Measurements from ENCODE around the gene SATB1.

SATB1 gene

GRCh38 chr3:18345015-18345367 lies 80.1 kb downstream of the SATB1 start:
- Histone ChIP-seq H3K4me1 (ENCODE audit: control insufficient read depth, low read depth, low read length) (no peaks in the 10 kb centered on the region), H2BK120ac (ENCODE audit: low read depth, low read length) (no peak overlapping the region), H3K79me1 (ENCODE audit: low read length) (no peaks in the 10 kb centered on the region), H3K18ac (ENCODE audit: low read length) (no peak overlapping the region), H2BK5ac (ENCODE audit: low read length) (no peak overlapping the region), H3K23ac (ENCODE audit: low read length) (no peak overlapping the region), H3K4me2 (ENCODE audit: low read length) (no peak overlapping the region), H2AK5ac (ENCODE audit: low read length) (no peak overlapping the region), H3K56ac (ENCODE audit: low read length) (no peak overlapping the region), H4K8ac (ENCODE audit: low read depth, low read length) (no peak overlapping the region), H3K9ac (ENCODE audit: low read length) (no peak overlapping the region), H4K5ac (ENCODE audit: low read length) (no peak overlapping the region), H3K27me3 (ENCODE audit: insufficient read depth, low read length, poor library complexity) (no peaks in the 10 kb centered on the region), H3K4ac (ENCODE audit: low read depth, low read length) (no peak overlapping the region), H3K36me3 (ENCODE audit: control insufficient read depth, insufficient read depth, low read length) (no peaks in the 10 kb centered on the region), H3K79me2 (ENCODE audit: control insufficient read depth, insufficient read depth, low read length) (no peaks in the 10 kb centered on the region), H2BK15ac (replicated peaks; ENCODE audit: low read depth) (no peak overlapping the region), H3K4me3 (ENCODE audit: low read length) (no peak overlapping the region), H3K27ac (ENCODE audit: low read depth, low read length) (no peak overlapping the region)
- DNase-seq: no peak
- WGBS (ENCODE audit: extremely low coverage, insufficient coverage, low lambda C conversion rate): no CpG with 5 or more reads among the region's 5 CpGs

DNA sequence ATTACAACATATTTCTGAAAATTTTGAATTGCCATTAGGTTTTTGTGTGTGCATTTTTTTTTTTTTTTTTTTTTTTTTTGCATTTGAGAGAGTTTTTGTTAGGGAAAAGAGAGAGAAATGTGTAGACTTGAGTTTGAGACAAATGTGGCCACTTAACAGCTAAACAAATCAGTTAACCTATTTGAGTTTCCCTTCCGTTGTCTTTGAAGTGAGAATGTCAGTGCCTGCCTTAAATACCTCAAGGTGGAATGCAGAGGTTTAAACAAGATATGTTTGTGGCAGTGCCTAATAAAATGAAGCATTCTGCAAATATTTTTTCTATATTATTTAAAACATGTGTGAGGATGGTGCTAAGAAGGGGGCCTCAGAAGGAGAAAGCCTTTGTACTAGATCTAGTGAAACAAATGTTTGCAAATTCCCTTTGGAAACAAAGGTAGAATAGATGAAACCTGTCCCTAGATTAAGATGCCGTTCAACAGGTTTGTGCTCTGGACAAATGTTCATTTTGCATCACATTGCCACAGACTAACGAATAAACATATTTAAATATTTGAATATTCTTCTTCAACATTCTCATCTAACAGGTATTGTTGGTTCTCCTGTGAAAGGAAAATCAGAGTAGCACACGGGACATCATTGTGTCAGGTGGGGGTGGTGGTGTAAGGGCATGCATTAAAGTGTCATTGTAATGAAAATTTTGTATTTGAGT lies 80.7 kb downstream of the SATB1 start:
- no CpG with 5 or more reads among the region's 4 CpGs for WGBS (ENCODE audit: extremely low coverage, insufficient coverage, low lambda C conversion rate)
- Histone ChIP-seq H3K18ac (ENCODE audit: low read length) (no peak overlapping the region), H3K4ac (ENCODE audit: low read depth, low read length) (no peak overlapping the region), H4K8ac (ENCODE audit: low read depth, low read length) (no peak overlapping the region), H3K27me3 (ENCODE audit: insufficient read depth, low read length, poor library complexity) (no peaks in the 10 kb centered on the region), H3K4me1 (ENCODE audit: control insufficient read depth, low read depth, low read length) (no peaks in the 10 kb centered on the region), H3K23ac (ENCODE audit: low read length) (no peak overlapping the region), H2BK15ac (replicated peaks; ENCODE audit: low read depth) (no peak overlapping the region), H3K27ac (ENCODE audit: low read depth, low read length) (no peak overlapping the region), H2AK5ac (ENCODE audit: low read length) (no peak overlapping the region), H3K79me1 (ENCODE audit: low read length) (no peaks in the 10 kb centered on the region), H3K9ac (ENCODE audit: low read length) (no peak overlapping the region), H4K5ac (ENCODE audit: low read length) (no peak overlapping the region), H3K4me3 (ENCODE audit: low read length) (no peak overlapping the region), H3K36me3 (ENCODE audit: control insufficient read depth, insufficient read depth, low read length) (no peaks in the 10 kb centered on the region), H2BK5ac (ENCODE audit: low read length) (no peak overlapping the region), H3K56ac (ENCODE audit: low read length) (no peak overlapping the region), H3K4me2 (ENCODE audit: low read length) (no peak overlapping the region), H3K79me2 (ENCODE audit: control insufficient read depth, insufficient read depth, low read length) (no peaks in the 10 kb centered on the region), H2BK120ac (ENCODE audit: low read depth, low read length) (no peak overlapping the region)
- DNase-seq: peak; percentile 38

- H3K4me3 ChIP-seq (ENCODE audit: low read length): no peak overlapping the region
These were observed 81.3 kb downstream of the SATB1 start for GRCh38 chr3:18343809-18344208.

GRCh38 chr3:18338827-18339514 lies 86.2 kb downstream of the SATB1 start:
- Histone ChIP-seq H3K36me3 (ENCODE audit: control insufficient read depth, insufficient read depth, low read length) (no peaks in the 10 kb centered on the region), H3K18ac (ENCODE audit: low read length) (no peak overlapping the region), H3K27me3 (ENCODE audit: insufficient read depth, low read length, poor library complexity) (no peaks in the 10 kb centered on the region), H3K79me1 (ENCODE audit: low read length) (no peaks in the 10 kb centered on the region), H4K8ac (ENCODE audit: low read depth, low read length) (no peak overlapping the region), H3K4me1 (ENCODE audit: control insufficient read depth, low read depth, low read length) (no peaks in the 10 kb centered on the region), H3K56ac (ENCODE audit: low read length) (no peak overlapping the region), H2AK5ac (ENCODE audit: low read length) (no peak overlapping the region), H3K4me3 (ENCODE audit: low read length) (no peak overlapping the region), H3K4ac (ENCODE audit: low read depth, low read length) (no peak overlapping the region), H3K79me2 (ENCODE audit: control insufficient read depth, insufficient read depth, low read length) (no peaks in the 10 kb centered on the region), H3K23ac (ENCODE audit: low read length) (no peak overlapping the region), H2BK5ac (ENCODE audit: low read length) (no peak overlapping the region), H3K9ac (ENCODE audit: low read length) (no peak overlapping the region), H3K4me2 (ENCODE audit: low read length) (no peak overlapping the region), H2BK120ac (ENCODE audit: low read depth, low read length) (no peak overlapping the region), H4K5ac (ENCODE audit: low read length) (no peak overlapping the region), H3K27ac (ENCODE audit: low read depth, low read length) (no peak overlapping the region), H2BK15ac (replicated peaks; ENCODE audit: low read depth) (no peak overlapping the region)
- no CpG with 5 or more reads among the region's 11 CpGs for WGBS (ENCODE audit: extremely low coverage, insufficient coverage, low lambda C conversion rate)
- DNase-seq: no peak

More at GRCh38 chr3:18343809-18344208, 81.3 kb downstream of the SATB1 start:
- no peak overlapping the region for H3K27ac ChIP-seq (ENCODE audit: low read depth, low read length)
- H3K18ac ChIP-seq (ENCODE audit: low read length): no peak overlapping the region
- H3K27me3 ChIP-seq (ENCODE audit: insufficient read depth, low read length, poor library complexity): no peaks in the 10 kb centered on the region
- no peak overlapping the region for H4K8ac ChIP-seq (ENCODE audit: low read depth, low read length)
- no peak overlapping the region for H2BK5ac ChIP-seq (ENCODE audit: low read length)
- no peak overlapping the region for H3K9ac ChIP-seq (ENCODE audit: low read length)
- H3K4ac ChIP-seq (ENCODE audit: low read depth, low read length): no peak overlapping the region
- DNase-seq: no peak
- H2BK15ac ChIP-seq (replicated peaks; ENCODE audit: low read depth): no peak overlapping the region
- no peak overlapping the region for H4K5ac ChIP-seq (ENCODE audit: low read length)
- no peak overlapping the region for H2AK5ac ChIP-seq (ENCODE audit: low read length)
- 100% methylated on average over 1 of the region's 2 CpGs for WGBS (ENCODE audit: extremely low coverage, insufficient coverage, low lambda C conversion rate)
- no peak overlapping the region for H2BK120ac ChIP-seq (ENCODE audit: low read depth, low read length)
- no peaks in the 10 kb centered on the region for H3K36me3 ChIP-seq (ENCODE audit: control insufficient read depth, insufficient read depth, low read length)
- H3K79me2 ChIP-seq (ENCODE audit: control insufficient read depth, insufficient read depth, low read length): no peaks in the 10 kb centered on the region
- H3K4me2 ChIP-seq (ENCODE audit: low read length): no peak overlapping the region
- no peak overlapping the region for H3K56ac ChIP-seq (ENCODE audit: low read length)
- H3K79me1 ChIP-seq (ENCODE audit: low read length): no peaks in the 10 kb centered on the region
- no peaks in the 10 kb centered on the region for H3K4me1 ChIP-seq (ENCODE audit: control insufficient read depth, low read depth, low read length)
- no peak overlapping the region for H3K23ac ChIP-seq (ENCODE audit: low read length)

- no peak overlapping the region for H2BK120ac ChIP-seq (ENCODE audit: low read depth, low read length)
- H3K4me3 ChIP-seq (ENCODE audit: low read length): no peak overlapping the region
- H2AK5ac ChIP-seq (ENCODE audit: low read length): no peak overlapping the region
- H3K27me3 ChIP-seq (ENCODE audit: insufficient read depth, low read length, poor library complexity): no peaks in the 10 kb centered on the region
- no peak overlapping the region for H3K4ac ChIP-seq (ENCODE audit: low read depth, low read length)
- H3K36me3 ChIP-seq (ENCODE audit: control insufficient read depth, insufficient read depth, low read length): no peaks in the 10 kb centered on the region
- H3K9ac ChIP-seq (ENCODE audit: low read length): no peak overlapping the region
- no peak overlapping the region for H4K5ac ChIP-seq (ENCODE audit: low read length)
- H4K8ac ChIP-seq (ENCODE audit: low read depth, low read length): no peak overlapping the region
- DNase-seq: no peak
- no peak overlapping the region for H3K23ac ChIP-seq (ENCODE audit: low read length)
- H3K4me1 ChIP-seq (ENCODE audit: control insufficient read depth, low read depth, low read length): no peaks in the 10 kb centered on the region
- H3K18ac ChIP-seq (ENCODE audit: low read length): no peak overlapping the region
- no peaks in the 10 kb centered on the region for H3K79me1 ChIP-seq (ENCODE audit: low read length)
- WGBS (ENCODE audit: extremely low coverage, insufficient coverage, low lambda C conversion rate): no CpG with 5 or more reads among the region's 1 CpG
- H3K4me2 ChIP-seq (ENCODE audit: low read length): no peak overlapping the region
- H3K27ac ChIP-seq (ENCODE audit: low read depth, low read length): no peak overlapping the region
- no peak overlapping the region for H3K56ac ChIP-seq (ENCODE audit: low read length)
- H2BK5ac ChIP-seq (ENCODE audit: low read length): no peak overlapping the region
- H3K79me2 ChIP-seq (ENCODE audit: control insufficient read depth, insufficient read depth, low read length): no peaks in the 10 kb centered on the region
- H2BK15ac ChIP-seq (replicated peaks; ENCODE audit: low read depth): no peak overlapping the region
These were observed 87.9 kb downstream of the SATB1 start for GRCh38 chr3:18337231-18337630.

Measured in mesendoderm (in vitro differentiated cells).